ENCODE results near the gene PTPA.
"Not testable (repeated sequence)": the region's sequence is repeated elsewhere in the genome, so short reads cannot be mapped to it uniquely, and the experiment has no call there.

The PTPA gene

GRCh38 chr9:129109952-129110739 lies 1.1 kb upstream of the PTPA start:
- no peak for DNase-seq

- DNase-seq = peak; percentile 33
Measured at GRCh38 chr9:129111528-129112151, 425 bp downstream of the PTPA start.

- DNase-seq = not testable (repeated sequence)
Measured at GRCh38 chr9:129112526-129112925, 1.3 kb downstream of the PTPA start.

GRCh38 chr9:129113645-129114304 lies 2.6 kb downstream of the PTPA start:
- no peak for DNase-seq

- no peak for DNase-seq
Measured at GRCh38 chr9:129118799-129119198, 7.6 kb downstream of the PTPA start.

- DNase-seq = no peak
Measured at GRCh38 chr9:129121483-129121882, 10.3 kb downstream of the PTPA start.

GRCh38 chr9:129122133-129122532 lies 10.9 kb downstream of the PTPA start:
- no peak for DNase-seq

GRCh38 chr9:129122976-129123375 lies 11.8 kb downstream of the PTPA start:
- not testable (repeated sequence) for DNase-seq

- DNase-seq = no peak
Measured at GRCh38 chr9:129124506-129125069, 13.4 kb downstream of the PTPA start.

GRCh38 chr9:129125478-129125877 lies 14.3 kb downstream of the PTPA start:
- no peak for DNase-seq

- DNase-seq = peak; percentile 10
Measured at GRCh38 chr9:129126749-129127618, 15.8 kb downstream of the PTPA start.

GRCh38 chr9:129128689-129129088 lies 17.5 kb downstream of the PTPA start:
- DNase-seq = no peak

- DNase-seq = not testable (repeated sequence)
Measured at GRCh38 chr9:129130271-129130670, 19.1 kb downstream of the PTPA start.

GRCh38 chr9:129130791-129131190 lies 19.6 kb downstream of the PTPA start:
- no peak for DNase-seq

GRCh38 chr9:129131300-129132145 lies 20.3 kb downstream of the PTPA start:
- DNase-seq = peak; percentile 48

- no peak for DNase-seq
Measured at GRCh38 chr9:129133082-129133481, 21.9 kb downstream of the PTPA start.

GRCh38 chr9:129135476-129135875 lies 24.3 kb downstream of the PTPA start:
- DNase-seq = no peak

- DNase-seq = no peak
Measured at GRCh38 chr9:129136446-129137035, 25.3 kb downstream of the PTPA start.

- no peak for DNase-seq
Measured at GRCh38 chr9:129137292-129138143, 26.3 kb downstream of the PTPA start.

- no peak for DNase-seq
Measured at GRCh38 chr9:129138144-129138462, 26.9 kb downstream of the PTPA start.

Measured in NCI-H345 (cell line).